Kidney glomerular epithelial cell (primary cell): ENCODE results near the gene ACSM3.

ENCODE experiments used
- DNase-seq: peaks from one replicate; lab custom pipeline; 2025; lab: John Stamatoyannopoulos, UW

ACSM3 gene

DNA sequence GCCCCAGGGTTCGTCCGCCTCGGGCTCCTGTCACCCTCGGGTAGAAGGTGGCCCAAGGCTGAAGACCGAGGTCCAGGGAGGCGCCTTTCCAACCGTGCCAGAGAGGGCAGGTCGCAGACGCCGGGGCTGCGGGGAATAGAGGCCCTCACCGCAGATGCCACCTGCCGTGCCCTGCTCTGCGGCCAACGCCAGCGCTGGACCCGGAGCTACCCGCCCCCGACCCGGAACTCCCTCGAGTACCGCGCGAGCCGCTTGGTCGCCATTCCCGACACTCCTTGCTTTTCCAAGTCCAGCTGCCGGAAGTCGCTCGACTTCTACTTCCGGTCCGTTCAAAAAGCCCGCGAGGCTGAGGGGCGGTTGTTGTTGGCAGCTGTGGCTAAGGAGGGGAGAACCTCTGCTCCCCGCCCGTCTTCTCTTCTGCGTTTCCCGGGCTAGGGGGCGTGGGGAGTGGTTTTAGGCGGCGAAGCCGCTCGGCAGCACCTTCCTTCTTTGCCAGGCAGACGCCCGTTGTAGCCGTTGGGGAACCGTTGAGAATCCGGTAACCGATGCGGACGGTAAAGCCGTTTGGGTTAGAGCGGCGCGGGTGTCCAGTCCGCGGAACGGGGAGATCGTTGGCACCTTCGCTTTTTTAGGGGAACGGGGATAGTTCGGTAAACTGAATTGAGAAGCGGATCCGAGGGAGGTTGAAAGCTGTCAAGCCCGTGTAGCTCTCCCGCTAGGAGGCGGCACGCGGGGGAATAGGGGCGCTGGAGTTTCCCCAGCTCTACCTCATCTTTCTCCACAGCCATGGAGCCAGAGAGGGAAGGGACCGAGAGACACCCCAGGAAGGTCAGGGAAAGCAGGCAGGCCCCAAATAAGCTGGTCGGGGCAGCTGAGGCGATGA is 42.6 kb downstream of the ACSM3 start, which contains the start of the genes ERI2 and REXO5:
ERI2 (minus strand) TSS at position 305 of the 883 bp plus-strand sequence; CDS start at position 263, 42 bp downstream.
REXO5 (plus strand) TSS at position 360 of the 883 bp plus-strand sequence; CDS start at position 787, 427 bp downstream.
- DNase-seq, result peak; percentile 89

DNA sequence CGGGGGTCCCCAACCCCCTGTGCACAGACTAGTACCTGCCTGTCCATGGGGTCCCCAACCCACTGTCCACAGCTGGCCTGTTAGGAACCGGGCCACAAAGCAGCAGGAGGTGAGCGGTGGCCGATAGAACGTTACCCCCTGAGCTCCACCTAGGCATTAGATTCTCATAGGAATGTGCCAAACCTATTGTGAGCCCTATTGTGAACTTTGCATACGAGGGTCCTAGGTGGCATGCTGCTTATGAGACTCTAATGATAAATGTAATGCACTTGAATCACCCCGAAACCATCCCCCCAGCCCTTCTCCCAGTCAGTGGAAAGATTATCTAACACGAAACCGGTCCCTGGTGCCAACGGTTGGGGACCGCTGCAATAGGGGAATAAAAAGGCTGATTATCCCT is 44.0 kb downstream of the ACSM3 start:
- no peak for DNase-seq

DNA sequence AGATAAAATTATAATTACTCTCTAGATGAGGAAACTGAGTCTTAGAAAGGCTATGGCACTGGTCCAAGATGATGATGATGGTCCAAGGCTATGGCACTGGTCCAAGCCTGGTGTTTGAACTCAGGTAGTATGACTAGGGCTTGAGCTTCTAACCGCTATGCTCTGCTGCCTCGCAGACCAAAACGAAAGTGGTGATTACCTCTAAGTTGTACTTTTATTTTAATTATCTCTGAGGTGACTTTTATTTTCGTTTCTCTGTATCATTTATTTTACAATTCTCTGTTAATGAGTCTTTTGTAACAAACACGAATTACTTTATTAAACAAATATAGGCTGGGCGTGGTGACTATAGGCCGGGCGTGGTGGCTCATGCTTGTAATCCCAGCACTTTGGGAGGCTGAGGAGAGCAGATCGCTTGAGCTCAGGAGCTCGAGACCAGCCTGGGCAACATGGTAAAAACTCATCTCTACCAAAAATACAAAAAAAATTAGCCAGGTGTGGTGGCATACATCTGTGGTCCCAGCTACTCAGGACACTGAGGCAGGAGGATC is 48.1 kb downstream of the ACSM3 start:
- no peak for DNase-seq

DNA sequence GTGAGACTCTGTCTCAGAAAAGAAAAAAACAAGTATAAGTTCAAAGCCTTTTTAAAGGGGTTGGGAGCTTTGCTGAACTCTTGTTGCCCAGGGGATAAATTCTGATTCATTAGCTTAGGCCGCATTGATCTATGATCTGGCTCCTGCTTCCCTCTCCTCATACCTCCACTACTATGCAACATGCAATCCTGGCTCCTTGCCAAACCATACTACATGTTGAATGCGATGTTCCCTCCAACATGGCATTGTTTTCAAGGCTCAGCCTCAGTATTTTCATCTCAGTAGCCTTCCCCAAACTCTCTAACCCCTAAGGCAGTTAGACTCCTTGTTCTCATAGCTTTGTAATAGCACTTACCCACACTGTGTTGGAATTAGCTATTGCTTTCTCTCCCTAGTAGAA is 48.7 kb downstream of the ACSM3 start:
- DNase-seq, result no peak

DNA sequence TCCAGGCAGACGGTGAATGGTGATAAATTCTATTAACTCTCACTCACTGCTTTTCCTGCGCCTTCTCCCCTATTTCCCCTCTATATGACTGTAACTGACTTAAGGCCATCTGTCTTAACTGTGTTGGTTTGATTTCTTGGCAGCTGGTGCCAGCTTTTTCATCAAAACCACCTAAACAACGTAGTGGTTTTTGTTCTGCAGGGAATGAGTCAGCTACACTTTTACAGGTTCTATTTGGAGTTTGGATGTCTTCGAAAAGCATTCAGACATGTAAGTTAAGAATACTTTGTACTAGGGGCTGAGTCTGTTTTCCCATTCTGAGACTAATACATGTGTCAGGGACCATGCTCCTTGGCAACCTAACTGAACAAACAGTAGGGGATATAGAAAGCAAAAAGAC is 51.0 kb downstream of the ACSM3 start:
- DNase-seq, result no peak

DNA sequence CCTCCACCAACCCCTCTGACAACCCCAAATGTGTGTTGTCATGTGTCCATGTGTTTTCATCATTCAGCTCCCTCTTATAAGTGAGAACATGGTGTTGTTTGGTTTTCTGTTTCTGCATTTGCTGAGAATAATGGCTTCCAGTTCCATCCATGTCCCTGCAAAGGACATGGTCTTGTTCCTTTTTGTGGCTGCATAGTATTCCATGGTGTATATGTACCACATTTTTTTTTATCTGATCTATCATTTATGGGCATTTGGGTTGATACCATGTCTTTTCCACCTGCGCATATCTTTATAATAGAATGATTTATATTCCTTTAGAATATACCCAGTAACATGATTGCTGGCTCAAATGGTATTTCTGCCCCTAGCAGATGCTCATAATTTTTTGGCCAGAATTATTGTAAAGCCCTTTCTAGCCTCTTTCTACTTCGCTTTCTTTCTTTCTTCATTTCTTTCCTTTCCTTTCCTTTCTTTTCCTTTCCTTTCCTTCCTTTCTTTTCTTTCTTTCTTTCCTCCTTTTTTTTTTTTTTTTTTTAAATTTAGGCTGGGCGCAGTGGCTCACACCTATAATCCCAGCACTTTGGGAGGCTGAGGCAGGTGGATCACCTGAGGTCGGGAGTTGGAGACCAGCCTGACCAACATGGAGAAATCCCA is 55.2 kb downstream of the ACSM3 start:
- DNase-seq, result no peak

DNA sequence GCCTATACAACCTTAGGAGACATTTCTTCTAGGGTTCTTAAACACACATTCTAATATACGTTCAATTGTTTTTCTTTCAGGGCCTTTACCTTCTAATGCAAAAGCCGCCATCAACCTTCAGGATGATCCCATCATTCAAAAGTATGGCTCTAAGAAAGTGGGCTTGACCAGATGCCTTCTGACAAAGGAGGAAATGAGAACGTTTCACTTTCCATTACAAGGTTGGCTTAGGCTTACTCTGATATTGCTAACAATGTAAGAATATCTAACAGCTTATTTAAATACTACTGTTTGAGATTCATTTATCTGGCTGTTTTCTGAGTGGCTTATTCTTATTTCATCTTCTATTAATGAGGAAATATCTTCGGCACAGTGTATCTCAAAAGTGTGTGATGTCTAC is 57.9 kb downstream of the ACSM3 start:
- DNase-seq, result no peak

DNA sequence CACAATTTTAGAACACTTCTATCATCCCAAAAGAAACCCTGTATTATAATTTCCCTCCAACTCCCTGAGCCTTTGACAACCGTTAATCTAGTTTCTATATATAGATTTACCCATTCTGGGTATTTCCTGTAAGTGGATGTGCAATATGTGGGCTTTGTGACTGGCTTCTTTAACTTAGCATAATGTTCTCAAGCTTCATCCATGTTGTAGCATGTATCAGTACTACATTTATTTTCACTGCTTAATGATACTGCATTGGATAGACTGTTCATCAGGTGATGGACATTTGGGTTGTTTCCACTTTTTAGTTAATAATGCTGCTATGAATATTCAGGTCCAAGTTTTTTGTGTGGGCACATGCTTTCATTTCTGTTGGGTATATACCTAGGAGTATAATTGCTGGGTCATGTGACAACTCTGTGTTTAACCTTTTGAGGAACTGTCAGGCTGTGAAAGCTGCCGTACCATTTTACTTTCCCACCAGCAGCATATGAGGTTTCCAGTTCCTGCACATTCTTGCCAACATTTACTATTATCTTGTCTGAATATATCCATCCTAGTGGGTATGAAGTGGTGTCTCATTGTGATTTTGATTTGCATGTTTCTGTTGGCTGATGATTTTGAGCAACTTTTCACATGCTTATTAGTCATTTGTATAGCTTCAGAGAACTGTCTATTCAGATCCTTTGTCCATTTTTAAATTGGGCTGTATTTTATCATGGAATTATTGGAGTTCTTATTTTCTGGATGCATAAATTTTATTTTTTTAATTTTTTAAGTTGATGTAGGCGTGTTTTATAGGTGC is 58.9 kb downstream of the ACSM3 start:
- DNase-seq, result no peak

DNA sequence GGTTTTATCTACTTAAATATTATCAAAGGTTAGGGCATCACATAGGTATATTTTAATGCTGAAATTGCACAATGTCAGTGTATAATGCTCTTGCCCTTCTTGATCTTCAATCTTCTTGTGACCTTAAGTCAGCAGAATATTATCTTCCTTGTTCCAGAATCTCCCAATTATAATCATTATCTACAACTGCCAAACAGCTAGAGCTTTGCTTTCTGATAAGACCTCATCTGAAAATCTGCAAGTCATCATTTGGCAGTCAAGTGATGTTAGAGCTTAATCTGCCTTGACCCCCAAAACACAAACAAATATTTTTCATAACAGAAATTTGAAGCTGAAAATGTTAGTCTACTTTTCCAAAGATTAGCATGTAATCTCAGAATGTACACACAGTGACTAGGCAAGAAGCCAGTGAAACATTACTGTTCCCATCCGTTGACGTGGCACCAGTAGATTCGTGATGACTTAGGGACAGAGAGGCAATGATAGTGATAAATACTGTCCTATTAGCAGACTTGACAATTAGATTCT is 62.3 kb downstream of the ACSM3 start:
- DNase-seq, result no peak

DNA sequence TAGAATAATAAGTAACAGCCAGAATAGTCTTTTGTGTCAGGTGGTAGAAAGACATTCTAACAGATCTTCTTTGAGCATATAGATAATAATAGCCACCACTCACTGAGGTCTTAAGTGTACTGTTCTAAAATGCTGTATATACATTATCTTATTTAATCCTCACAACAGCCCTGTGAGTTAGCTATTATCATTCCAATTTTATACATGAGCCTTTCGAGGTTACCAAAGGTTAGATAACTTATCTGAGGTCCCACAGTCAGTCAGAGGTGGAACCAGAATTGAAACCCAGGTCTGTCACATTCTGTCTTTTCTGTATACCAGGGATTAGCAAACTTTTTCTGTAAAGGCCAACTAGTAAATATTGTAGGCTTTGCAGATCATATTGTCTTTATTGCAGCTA is 65.7 kb downstream of the ACSM3 start:
- no peak for DNase-seq

DNA sequence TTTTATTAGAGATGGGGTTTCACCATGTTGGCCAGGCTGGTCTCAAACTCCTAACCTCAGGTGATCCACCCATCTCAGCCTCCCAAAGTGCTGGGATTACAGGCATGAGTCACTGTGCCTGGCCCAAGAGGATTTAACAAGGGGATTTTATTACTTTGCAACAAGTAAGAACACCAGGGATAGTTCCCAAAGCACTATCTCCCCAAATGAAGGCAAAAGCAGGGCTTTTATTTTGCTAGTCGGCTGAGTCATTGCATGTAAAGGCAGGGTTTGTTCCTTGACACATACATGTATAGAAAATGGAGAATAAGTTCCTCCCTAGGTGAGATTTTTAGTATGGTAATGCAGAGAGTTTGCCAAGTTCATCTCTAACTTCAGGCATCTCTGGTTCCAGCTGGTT is 66.6 kb downstream of the ACSM3 start:
- DNase-seq, result no peak

DNA sequence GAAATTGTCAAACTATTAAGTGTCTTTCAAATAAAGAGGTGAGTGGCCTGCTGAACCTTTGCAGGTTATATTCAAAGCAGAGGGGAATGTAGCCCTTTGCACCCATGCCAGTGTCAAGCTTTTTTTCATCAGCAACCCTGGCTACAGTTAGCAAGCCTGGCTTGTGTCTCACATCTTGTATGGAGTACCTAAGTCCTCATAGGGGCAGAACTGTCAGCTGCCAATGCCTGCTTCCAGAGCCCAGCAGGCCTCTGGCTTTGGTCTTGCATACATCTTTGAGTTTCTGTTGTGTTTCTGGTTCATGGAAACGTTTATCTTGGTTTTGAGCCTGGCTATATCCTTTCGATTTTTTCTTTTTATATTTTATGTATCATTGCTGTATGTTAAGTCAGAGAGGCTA is 69.3 kb downstream of the ACSM3 start:
- no peak for DNase-seq

DNA sequence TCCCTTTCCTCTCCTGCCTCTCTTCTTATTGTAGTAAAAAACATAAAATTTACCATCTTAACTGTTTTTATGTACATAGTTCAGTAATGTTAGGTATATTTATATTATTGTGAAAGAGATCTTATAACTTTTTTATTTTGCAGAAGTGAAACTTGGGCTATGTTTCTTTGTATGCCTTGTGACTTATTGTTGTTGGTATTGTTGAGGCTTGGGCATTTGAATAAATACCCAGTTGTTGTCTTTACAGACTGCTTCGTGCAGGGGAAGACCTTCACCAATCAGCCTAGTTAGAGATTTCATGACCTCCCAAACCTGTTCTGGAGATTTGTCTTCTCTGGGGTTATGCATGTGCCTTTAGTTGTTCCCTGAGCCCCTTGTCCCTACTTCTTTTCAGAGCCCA is 74.4 kb downstream of the ACSM3 start:
- no peak for DNase-seq

DNA sequence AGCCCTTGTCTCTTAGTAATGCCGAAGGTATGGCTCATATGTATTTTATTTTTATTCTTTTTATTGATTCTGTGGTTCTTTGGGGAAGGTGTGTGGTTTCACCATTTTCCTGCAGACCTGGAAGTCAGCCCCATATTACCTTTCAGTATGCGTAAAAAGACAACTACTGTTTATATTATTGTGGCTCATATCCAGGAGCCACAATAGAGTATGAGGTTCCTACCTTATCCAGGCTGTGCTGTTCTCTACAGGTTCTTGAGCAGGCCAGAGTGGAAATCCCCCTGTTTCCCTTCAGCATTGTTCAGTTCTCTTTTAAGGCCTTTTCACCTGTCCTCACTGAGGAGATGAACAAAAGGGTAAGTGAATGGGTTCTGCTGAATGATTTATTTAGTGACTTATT is 75.7 kb downstream of the ACSM3 start:
- no peak for DNase-seq

DNA sequence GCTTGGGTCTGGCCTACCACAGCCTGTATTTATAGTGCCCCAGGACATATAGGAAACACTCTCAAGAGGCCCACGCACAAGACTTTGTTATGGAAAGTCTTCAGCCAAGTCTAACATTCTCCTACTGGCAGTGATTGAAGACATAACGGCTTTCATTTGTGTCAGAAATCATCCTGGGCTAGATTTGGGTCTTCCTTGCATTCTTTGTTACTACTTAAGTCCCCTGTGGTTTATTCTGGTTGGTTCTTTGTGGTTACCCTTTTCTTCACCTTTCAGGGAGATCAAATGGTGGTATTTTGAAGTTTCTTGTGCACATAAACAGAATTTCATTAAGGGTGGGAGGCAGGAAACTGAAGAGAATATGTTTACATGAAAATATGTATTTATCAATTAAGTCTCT is 80.2 kb downstream of the ACSM3 start:
- DNase-seq, result no peak

DNA sequence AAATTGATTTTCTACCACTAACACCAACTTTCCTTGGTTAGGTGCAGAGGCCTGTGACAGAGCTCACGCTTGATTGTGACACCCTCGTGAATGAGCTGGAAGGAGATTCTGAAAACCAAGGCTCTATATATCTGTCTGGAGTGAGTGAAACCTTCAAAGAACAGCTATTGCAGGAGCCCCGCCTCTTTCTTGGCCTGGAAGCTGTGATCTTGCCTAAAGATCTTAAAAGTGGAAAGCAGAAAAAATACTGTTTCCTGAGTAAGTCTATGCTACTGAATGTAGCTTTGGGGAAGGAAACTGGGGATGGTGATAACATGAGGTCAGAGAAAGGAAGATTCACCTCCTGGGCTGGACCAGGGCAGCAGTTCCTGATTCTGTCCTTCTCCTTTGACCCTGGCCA is 80.8 kb downstream of the ACSM3 start:
- no peak for DNase-seq

DNA sequence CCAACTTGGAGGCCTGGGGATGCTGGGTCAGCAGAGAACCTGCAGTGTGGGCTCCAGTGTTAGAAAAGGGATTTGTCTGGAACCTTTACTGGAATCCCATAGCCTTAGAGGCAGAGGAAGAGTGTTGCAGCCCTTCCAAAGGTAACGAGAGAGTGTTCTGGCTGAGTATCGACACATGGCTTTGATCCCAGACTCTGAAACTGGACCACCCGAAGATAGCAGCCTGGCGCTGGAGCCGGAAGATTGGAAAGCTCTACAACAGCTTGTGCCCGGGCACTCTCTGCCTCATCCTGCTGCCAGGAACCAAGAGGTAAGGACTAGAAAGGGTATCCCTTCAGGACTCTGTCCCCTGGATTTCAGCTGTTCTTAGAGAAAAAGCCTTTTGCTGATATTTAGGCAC is 82.2 kb downstream of the ACSM3 start:
- no peak for DNase-seq

DNA sequence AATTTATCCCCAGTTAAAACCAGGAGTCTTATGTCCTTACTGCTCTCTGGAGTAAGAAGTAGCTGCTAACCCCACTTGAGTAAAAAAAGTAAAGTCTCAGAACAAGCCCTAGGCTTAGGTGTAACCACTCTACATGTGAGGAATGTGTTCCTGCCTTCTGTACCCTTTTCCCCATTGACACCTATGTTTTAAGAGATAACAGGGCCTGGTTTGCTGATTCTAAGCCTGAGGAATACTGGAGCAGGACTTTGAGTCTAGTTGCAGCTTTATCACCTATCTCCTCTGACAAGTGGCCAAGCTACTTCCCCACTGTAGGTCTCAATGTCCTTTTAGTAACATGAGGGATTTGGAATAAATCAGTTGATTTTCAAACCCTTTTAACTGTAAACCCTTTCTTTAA is 82.7 kb downstream of the ACSM3 start:
- DNase-seq, result no peak
